ENCODE measurements around the gene TGFBR3.
"Not testable (repeated sequence)": the region's sequence is repeated elsewhere in the genome, so short reads cannot be mapped to it uniquely, and the experiment has no call there.

The TGFBR3 gene

GRCh38 chr1:91840276-91840675, 45.7 kb downstream of the TGFBR3 start:
- H2AK5ac ChIP-seq (ENCODE audit: low read depth, low read length); H3K18ac ChIP-seq (ENCODE audit: low read length); H3K27ac ChIP-seq (replicated peaks; ENCODE audit: low read length); H2BK15ac ChIP-seq (ENCODE audit: low read length); DNase-seq (ENCODE audit: low spot score); H3K9me3 ChIP-seq (replicated peaks in 1 of 2; ENCODE audit: control insufficient read depth in 2 of 2, insufficient read depth in 1 of 2, low read depth in 1 of 2, low read length in 2 of 2); H3K9ac ChIP-seq (ENCODE audit: low read depth, low read length, poor library complexity); H3K27me3 ChIP-seq (ENCODE audit: control insufficient read depth in 3 of 3, insufficient read depth in 3 of 3, low read depth in 1 of 3, low read length in 3 of 3); H3K79me1 ChIP-seq (ENCODE audit: low read depth, low read length); H3K14ac ChIP-seq (ENCODE audit: low read length); H3K23ac ChIP-seq (ENCODE audit: low read depth, low read length, poor library complexity); H3K4me1 ChIP-seq (ENCODE audit: control insufficient read depth in 2 of 2, insufficient read depth in 1 of 2, low read depth in 1 of 2, low read length in 2 of 2); H4K8ac ChIP-seq (ENCODE audit: low read depth, low read length); H3K36me3 ChIP-seq (replicated peaks in 1 of 2; ENCODE audit: control insufficient read depth in 2 of 2, insufficient read depth in 2 of 2, low read length in 2 of 2); H3K4me2 ChIP-seq (ENCODE audit: insufficient read depth, low read length, poor library complexity, severe bottlenecking); H2BK5ac ChIP-seq (ENCODE audit: low read length); H3K4me3 ChIP-seq (ENCODE audit: low read length in 2 of 2); H3K4ac ChIP-seq (ENCODE audit: low read length); H2BK120ac ChIP-seq (ENCODE audit: low read depth, low read length); H2BK12ac ChIP-seq (ENCODE audit: low read length); H4K91ac ChIP-seq (ENCODE audit: low read depth, low read length, poor library complexity); H2AFZ ChIP-seq (ENCODE audit: low read length): not testable (repeated sequence)

- Histone ChIP-seq H3K4me1 (ENCODE audit: control insufficient read depth in 2 of 2, insufficient read depth in 1 of 2, low read depth in 1 of 2, low read length in 2 of 2) (no peaks in the 10 kb centered on the region), H3K18ac (ENCODE audit: low read length) (no peak overlapping the region), H3K4ac (ENCODE audit: low read length) (no peak overlapping the region), H3K27me3 (ENCODE audit: control insufficient read depth in 3 of 3, insufficient read depth in 3 of 3, low read depth in 1 of 3, low read length in 3 of 3) (no peaks in the 10 kb centered on the region), H3K79me1 (ENCODE audit: low read depth, low read length) (no peaks in the 10 kb centered on the region), H3K27ac (replicated peaks; ENCODE audit: low read length) (no peak overlapping the region), H3K4me3 (ENCODE audit: low read length in 2 of 2) (no peak overlapping the region), H3K23ac (ENCODE audit: low read depth, low read length, poor library complexity) (no peak overlapping the region), H2BK120ac (ENCODE audit: low read depth, low read length) (no peak overlapping the region), H2BK5ac (ENCODE audit: low read length) (no peak overlapping the region), H3K9ac (ENCODE audit: low read depth, low read length, poor library complexity) (no peak overlapping the region), H4K8ac (ENCODE audit: low read depth, low read length) (no peak overlapping the region), H2AK5ac (ENCODE audit: low read depth, low read length) (no peak overlapping the region), H4K91ac (ENCODE audit: low read depth, low read length, poor library complexity) (no peak overlapping the region), H3K4me2 (ENCODE audit: insufficient read depth, low read length, poor library complexity, severe bottlenecking) (no peak overlapping the region), H3K14ac (ENCODE audit: low read length) (no peak overlapping the region), H3K36me3 (replicated peaks in 1 of 2; ENCODE audit: control insufficient read depth in 2 of 2, insufficient read depth in 2 of 2, low read length in 2 of 2) (no peaks in the 10 kb centered on the region), H2AFZ (ENCODE audit: low read length) (no peak overlapping the region), H2BK15ac (ENCODE audit: low read length) (no peak overlapping the region), H2BK12ac (ENCODE audit: low read length) (no peak overlapping the region), H3K9me3 (replicated peaks in 1 of 2; ENCODE audit: control insufficient read depth in 2 of 2, insufficient read depth in 1 of 2, low read depth in 1 of 2, low read length in 2 of 2) (no peaks in the 10 kb centered on the region)
- no CpG with 5 or more reads among the region's 8 CpGs for WGBS, 2 donors (ENCODE audit: extremely low coverage in 2 of 2, insufficient read length in 2 of 2, insufficient replicate concordance in 1 of 2)
- DNase-seq (ENCODE audit: low spot score): no peak
Measured at GRCh38 chr1:91836331-91837040, 49.5 kb downstream of the TGFBR3 start.

DNA sequence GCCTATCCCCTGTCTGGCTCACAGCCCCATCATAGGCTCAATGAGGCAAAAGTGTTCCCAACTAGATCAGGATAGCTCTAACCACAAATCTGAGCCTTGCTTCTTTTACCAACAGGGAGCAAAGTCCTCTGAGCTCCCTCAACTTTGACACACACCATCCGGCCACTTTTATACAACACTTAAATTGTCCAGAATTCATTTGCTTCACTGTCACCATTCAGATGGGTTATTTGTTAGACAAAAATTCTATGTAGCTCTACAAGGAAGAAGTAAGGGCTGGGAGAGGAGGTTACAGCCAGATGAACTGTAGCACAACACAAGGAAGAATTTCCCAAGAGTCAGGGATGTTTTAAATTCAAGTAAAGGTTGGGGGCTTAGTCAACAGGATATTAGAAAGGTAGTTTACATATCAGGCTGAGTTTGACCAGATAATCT, 50.8 kb downstream of the TGFBR3 start:
- no peak overlapping the region for H2AK5ac ChIP-seq (ENCODE audit: low read depth, low read length)
- no peak for DNase-seq (ENCODE audit: low spot score)
- no peak overlapping the region for H2BK15ac ChIP-seq (ENCODE audit: low read length)
- H3K14ac ChIP-seq (ENCODE audit: low read length): no peak overlapping the region
- no peak overlapping the region for H3K23ac ChIP-seq (ENCODE audit: low read depth, low read length, poor library complexity)
- H4K8ac ChIP-seq (ENCODE audit: low read depth, low read length): no peak overlapping the region
- no peaks in the 10 kb centered on the region for H3K79me1 ChIP-seq (ENCODE audit: low read depth, low read length)
- H2BK120ac ChIP-seq (ENCODE audit: low read depth, low read length): no peak overlapping the region
- H3K4me2 ChIP-seq (ENCODE audit: insufficient read depth, low read length, poor library complexity, severe bottlenecking): no peak overlapping the region
- H3K36me3 ChIP-seq (replicated peaks in 1 of 2; ENCODE audit: control insufficient read depth in 2 of 2, insufficient read depth in 2 of 2, low read length in 2 of 2): no peaks in the 10 kb centered on the region
- no peak overlapping the region for H3K9ac ChIP-seq (ENCODE audit: low read depth, low read length, poor library complexity)
- H2BK5ac ChIP-seq (ENCODE audit: low read length): no peak overlapping the region
- H3K9me3 ChIP-seq (replicated peaks in 1 of 2; ENCODE audit: control insufficient read depth in 2 of 2, insufficient read depth in 1 of 2, low read depth in 1 of 2, low read length in 2 of 2): no peaks in the 10 kb centered on the region
- no peak overlapping the region for H3K18ac ChIP-seq (ENCODE audit: low read length)
- no peak overlapping the region for H2BK12ac ChIP-seq (ENCODE audit: low read length)
- no peaks in the 10 kb centered on the region for H3K27me3 ChIP-seq (ENCODE audit: control insufficient read depth in 3 of 3, insufficient read depth in 3 of 3, low read depth in 1 of 3, low read length in 3 of 3)
- no peak overlapping the region for H4K91ac ChIP-seq (ENCODE audit: low read depth, low read length, poor library complexity)
- no peak overlapping the region for H3K4me3 ChIP-seq (ENCODE audit: low read length in 2 of 2)
- H2AFZ ChIP-seq (ENCODE audit: low read length): no peak overlapping the region
- H3K4me1 ChIP-seq (ENCODE audit: control insufficient read depth in 2 of 2, insufficient read depth in 1 of 2, low read depth in 1 of 2, low read length in 2 of 2): peaks cover 5% of the 10 kb centered on the region in 2 donors
- H3K4ac ChIP-seq (ENCODE audit: low read length): no peak overlapping the region
- no peak overlapping the region for H3K27ac ChIP-seq (replicated peaks; ENCODE audit: low read length)
- no CpG with 5 or more reads among the region's 1 CpG for WGBS, 2 donors (ENCODE audit: extremely low coverage in 2 of 2, insufficient read length in 2 of 2, insufficient replicate concordance in 1 of 2)

DNA sequence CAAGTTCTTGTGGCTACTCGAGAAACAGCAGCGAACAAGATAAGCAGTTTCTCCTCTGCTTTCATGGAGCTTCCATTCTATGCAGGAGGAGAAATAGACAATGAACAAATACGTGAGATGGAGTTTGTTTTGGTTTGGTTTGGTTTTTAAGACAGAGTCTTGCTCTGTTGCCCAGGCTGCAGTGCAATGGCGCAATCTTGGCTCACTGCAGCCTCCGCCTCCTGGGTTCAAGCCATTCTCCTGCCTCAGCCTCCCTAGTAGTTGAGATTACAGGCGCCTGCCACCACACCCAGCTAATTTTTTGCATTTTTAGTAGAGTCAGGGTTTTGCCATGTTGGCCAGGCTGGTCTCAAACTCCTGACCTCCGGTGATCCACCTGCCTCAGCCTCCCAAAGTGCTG, 51.4 kb downstream of the TGFBR3 start:
- H3K4me1 ChIP-seq (ENCODE audit: control insufficient read depth in 2 of 2, insufficient read depth in 1 of 2, low read depth in 1 of 2, low read length in 2 of 2); H3K9me3 ChIP-seq (replicated peaks in 1 of 2; ENCODE audit: control insufficient read depth in 2 of 2, insufficient read depth in 1 of 2, low read depth in 1 of 2, low read length in 2 of 2); DNase-seq (ENCODE audit: low spot score); H3K27ac ChIP-seq (replicated peaks; ENCODE audit: low read length); H3K27me3 ChIP-seq (ENCODE audit: control insufficient read depth in 3 of 3, insufficient read depth in 3 of 3, low read depth in 1 of 3, low read length in 3 of 3); H2BK5ac ChIP-seq (ENCODE audit: low read length); H4K8ac ChIP-seq (ENCODE audit: low read depth, low read length); H3K4me3 ChIP-seq (ENCODE audit: low read length in 2 of 2); H3K4ac ChIP-seq (ENCODE audit: low read length); H3K4me2 ChIP-seq (ENCODE audit: insufficient read depth, low read length, poor library complexity, severe bottlenecking); H2BK15ac ChIP-seq (ENCODE audit: low read length); H3K14ac ChIP-seq (ENCODE audit: low read length); H2AK5ac ChIP-seq (ENCODE audit: low read depth, low read length); H2BK120ac ChIP-seq (ENCODE audit: low read depth, low read length); H2AFZ ChIP-seq (ENCODE audit: low read length); H2BK12ac ChIP-seq (ENCODE audit: low read length); H3K23ac ChIP-seq (ENCODE audit: low read depth, low read length, poor library complexity); H3K36me3 ChIP-seq (replicated peaks in 1 of 2; ENCODE audit: control insufficient read depth in 2 of 2, insufficient read depth in 2 of 2, low read length in 2 of 2); H4K91ac ChIP-seq (ENCODE audit: low read depth, low read length, poor library complexity); H3K79me1 ChIP-seq (ENCODE audit: low read depth, low read length); H3K9ac ChIP-seq (ENCODE audit: low read depth, low read length, poor library complexity); H3K18ac ChIP-seq (ENCODE audit: low read length): not testable (repeated sequence)
- no CpG with 5 or more reads among the region's 7 CpGs for WGBS, 2 donors (ENCODE audit: extremely low coverage in 2 of 2, insufficient read length in 2 of 2, insufficient replicate concordance in 1 of 2)

Data from neuronal stem cell (in vitro differentiated cells).